GM18868 (cell line): ENCODE data around the gene TBC1D24.
A peak's percentile ranks its signal among the peaks of the same experiment; 100 is the strongest.
"Not testable (repeated sequence)": the region's sequence is repeated elsewhere in the genome, so short reads cannot be mapped to it uniquely, and the experiment has no call there.

Source experiments
- ATAC-seq: cut with Tn5 transposase; IDR thresholded peaks from one replicate; pipeline ENCODE4 v1.9.1; 2021; ENCODE audit warnings: mild to moderate bottlenecking, moderate library complexity; ENCODE audit not compliant: unreplicated experiment

The TBC1D24 gene

DNA sequence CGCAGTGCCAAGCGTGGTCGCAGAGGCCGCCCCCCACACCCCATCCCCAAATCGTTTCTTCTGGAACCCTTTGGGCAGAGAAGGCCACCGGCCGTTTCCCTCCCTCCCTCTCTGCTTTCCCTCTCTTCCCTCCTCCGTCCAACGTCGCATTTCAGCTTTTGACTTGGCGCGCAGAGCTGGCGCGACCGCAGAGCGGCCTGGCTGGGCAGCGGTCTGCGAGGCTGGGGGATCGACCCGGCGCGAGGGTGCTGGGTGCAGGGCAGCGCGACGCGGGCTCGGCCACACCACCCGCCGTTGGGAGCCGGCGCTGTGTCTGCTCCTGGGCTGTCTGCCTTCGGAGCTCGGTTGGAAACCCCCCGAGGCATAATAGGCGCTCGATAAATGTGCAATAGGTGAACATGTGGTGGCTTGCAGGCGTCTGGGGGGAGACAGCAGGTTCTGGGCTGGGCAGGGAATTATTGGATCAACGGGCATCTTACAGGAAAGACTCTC is 6.6 kb upstream of the TBC1D24 start:
- ATAC-seq = no peak

DNA sequence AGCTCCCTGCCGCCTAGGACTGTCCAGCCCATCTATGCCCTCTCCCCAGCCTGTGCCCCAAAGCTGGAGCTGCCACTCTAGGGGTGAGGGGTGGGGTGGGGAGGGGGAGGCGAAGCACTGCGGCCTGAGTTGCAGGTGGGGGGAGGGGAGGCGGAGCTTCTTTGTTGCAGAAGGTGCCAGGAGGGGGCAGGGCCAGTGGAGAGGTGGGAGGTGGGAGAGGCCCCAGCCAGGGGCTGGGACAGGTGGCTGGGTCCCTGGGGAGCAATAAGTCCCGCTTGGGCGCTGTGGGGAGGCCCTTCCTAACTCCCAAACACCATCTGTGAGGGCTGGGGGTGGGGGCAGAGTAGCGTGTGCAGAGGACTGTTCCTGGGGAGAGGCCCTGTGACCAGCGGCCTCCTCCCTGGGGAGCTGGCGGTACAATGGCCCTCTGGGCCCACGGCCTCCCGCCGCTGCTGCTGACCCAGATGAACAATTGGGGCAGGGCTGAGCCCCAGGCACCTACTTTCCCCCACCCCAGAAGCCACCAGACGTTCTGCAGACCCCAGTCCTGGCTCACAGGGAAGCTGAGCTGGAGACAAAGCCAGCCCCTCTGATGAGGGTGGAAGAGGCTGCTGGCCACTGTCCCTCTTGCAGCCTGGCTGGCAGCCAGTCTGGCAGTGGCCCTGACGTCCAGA is 6.1 kb upstream of the TBC1D24 start:
- no peak for ATAC-seq

DNA sequence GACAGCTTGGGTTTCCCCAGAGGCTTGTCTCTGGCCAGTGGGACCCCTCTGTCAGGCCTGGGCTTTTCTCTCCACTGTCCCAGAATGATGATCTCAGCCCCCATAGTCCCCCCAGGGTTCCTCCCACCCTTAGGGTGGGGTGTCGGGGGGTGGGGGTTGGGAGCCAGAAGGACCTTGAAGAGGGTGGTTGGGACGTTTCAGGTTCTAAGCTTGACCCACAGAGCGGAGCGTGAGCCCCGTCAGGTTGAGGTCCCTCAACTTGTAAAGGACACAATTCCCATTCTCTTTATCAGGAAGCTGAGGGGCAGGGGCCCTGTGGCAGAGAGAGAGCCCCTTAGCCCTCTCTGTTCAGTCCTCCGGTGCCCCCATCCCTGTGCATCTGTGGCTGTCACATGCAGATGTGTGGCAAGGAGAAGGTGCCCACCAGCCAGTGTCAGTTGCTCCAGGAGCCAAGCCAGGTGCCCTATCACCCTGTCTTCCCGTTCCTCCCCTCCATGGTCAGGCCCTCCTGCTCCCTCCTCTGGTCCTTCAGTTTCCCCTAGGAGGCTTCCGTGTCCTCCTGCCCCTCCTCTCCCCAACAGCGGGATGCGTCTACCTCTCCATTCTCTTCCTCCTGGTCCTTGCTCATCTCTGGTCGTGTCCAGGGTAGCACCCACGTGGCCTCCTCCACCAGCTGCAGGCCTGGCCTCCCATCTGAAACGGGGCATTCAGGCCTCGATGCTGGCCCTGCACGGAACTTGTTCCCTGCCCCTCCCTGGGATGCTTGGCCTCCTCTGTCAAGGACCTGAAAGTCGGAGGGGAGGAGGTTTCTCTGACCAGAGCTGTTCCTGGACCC is 5.3 kb upstream of the TBC1D24 start:
- ATAC-seq = no peak

DNA sequence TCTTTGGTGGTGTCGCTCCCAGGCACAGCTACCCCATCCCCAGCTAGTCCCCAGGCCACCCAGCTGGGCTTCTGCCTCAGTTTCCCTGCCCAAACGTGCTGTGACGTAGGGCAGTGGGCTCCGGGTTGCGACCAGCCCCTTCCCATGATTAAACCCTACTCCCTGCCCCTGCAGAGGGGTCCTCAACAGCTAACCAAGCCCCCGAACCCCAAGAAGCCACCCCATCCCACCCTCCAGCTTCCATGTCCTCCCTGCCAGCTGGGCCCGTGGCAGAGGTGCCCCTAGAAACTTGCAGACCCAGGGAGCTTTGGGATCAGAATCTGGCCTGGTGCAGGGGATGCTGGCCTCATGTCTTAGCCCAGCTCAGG is 4.7 kb upstream of the TBC1D24 start:
- no peak for ATAC-seq

DNA sequence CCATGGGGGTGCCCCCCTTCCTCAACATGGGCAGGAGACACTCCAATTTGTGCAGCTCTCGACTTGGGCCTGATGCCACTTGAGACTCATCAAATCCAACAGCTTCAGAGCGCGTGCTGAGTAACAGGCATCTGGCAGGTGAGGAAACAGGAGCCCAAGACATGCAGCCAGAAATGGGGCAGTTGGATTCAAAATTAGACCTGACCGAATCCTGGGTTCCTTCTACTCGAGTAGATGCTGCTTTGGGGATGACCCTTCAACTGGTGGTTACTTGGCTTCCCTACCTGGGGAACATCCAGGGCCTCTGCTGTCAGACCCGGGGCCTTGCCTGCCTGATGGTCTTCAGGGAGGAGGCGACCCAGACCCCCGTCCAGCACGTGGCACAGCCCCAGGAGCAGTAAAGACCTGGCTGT is 4.3 kb upstream of the TBC1D24 start:
- ATAC-seq = no peak

DNA sequence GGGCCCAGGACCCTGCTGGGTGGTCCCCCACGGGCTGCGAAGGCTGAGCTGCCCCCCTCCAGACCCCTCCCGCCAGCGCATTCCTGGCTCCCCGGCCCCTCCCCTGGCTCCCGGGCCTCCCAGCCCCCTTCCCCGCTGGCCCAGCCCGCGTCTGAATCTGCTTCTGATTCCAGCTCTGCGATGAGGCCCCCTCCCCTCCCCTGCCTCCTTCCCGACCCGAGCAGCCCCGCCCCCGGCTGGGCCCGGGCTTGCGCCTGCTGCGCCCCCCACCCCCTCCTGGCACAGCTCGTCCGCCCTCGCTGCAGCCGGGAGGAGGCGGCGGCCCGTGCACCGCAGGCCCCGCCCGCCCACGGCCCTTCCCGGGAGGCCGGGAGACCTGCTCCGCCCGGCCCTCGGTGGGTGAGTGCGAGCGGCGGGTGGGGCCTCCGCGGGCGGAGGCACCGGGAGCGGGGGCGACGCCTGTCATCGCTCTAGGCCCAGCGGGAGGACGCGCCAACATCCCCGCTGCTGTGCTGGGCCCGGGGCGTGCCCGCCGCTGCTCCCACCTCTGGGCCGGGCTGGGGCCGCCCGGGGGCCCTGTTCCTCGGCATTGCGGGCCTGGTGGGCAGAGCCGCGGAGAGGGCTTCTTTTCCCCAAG is 3.8 kb upstream of the TBC1D24 start, which contains the start of gene NTN3:
TSS of gene NTN3 (plus strand) at position 282 of the 637 bp plus-strand sequence. CDS start 405 bp downstream, outside the sequence.
- no peak for ATAC-seq

DNA sequence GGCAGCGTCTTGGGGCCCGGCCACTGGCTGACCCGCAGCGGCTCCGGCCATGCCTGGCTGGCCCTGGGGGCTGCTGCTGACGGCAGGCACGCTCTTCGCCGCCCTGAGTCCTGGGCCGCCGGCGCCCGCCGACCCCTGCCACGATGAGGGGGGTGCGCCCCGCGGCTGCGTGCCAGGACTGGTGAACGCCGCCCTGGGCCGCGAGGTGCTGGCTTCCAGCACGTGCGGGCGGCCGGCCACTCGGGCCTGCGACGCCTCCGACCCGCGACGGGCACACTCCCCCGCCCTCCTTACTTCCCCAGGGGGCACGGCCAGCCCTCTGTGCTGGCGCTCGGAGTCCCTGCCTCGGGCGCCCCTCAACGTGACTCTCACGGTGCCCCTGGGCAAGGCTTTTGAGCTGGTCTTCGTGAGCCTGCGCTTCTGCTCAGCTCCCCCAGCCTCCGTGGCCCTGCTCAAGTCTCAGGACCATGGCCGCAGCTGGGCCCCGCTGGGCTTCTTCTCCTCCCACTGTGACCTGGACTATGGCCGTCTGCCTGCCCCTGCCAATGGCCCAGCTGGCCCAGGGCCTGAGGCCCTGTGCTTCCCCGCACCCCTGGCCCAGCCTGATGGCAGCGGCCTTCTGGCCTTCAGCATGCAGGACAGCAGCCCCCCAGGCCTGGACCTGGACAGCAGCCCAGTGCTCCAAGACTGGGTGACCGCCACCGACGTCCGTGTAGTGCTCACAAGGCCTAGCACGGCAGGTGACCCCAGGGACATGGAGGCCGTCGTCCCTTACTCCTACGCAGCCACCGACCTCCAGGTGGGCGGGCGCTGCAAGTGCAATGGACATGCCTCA is 3.1 kb upstream of the TBC1D24 start:
- no peak for ATAC-seq

DNA sequence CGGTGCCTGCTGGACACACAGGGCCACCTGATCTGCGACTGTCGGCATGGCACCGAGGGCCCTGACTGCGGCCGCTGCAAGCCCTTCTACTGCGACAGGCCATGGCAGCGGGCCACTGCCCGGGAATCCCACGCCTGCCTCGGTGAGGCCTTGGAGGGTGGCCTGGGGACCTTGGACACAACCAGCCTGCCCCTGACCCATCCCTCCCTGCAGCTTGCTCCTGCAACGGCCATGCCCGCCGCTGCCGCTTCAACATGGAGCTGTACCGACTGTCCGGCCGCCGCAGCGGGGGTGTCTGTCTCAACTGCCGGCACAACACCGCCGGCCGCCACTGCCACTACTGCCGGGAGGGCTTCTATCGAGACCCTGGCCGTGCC is 2.5 kb upstream of the TBC1D24 start:
- ATAC-seq = no peak

DNA sequence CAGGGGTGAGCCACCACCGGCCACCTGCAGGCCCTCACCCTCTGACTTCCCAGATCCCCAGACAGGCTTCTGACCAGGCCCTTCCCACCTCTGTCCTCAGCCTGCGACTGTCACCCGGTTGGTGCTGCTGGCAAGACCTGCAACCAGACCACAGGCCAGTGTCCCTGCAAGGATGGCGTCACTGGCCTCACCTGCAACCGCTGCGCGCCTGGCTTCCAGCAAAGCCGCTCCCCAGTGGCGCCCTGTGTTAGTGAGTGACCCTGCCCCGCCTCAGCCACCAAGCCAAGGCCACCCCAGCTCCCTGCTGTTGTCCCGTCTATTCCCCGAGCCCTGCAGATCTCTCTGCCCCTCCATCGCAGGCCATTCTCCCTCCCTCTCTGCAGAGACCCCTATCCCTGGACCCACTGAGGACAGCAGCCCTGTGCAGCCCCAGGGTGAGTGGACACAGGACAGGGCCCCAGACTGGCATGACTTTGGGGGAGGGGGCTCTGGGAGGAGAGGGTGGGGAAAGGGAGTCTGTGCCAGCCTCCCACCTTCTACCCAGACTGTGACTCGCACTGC is 2.0 kb upstream of the TBC1D24 start:
- ATAC-seq = no peak

DNA sequence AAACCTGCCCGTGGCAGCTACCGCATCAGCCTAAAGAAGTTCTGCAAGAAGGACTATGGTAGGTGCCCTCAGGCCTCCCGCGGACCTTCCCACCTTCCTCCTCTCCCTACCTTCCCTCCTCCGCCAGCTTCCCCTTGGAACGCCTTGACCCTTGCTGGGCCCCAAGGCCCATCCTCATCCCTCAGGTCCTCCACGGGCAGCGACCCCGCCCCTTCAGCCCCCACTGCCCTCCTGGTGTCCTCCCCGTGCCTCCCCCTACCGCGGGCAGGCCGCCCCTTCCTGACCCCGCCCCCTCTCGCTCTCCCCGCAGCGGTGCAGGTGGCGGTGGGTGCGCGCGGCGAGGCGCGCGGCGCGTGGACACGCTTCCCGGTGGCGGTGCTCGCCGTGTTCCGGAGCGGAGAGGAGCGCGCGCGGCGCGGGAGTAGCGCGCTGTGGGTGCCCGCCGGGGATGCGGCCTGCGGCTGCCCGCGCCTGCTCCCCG is 1.4 kb upstream of the TBC1D24 start:
- no peak for ATAC-seq

DNA sequence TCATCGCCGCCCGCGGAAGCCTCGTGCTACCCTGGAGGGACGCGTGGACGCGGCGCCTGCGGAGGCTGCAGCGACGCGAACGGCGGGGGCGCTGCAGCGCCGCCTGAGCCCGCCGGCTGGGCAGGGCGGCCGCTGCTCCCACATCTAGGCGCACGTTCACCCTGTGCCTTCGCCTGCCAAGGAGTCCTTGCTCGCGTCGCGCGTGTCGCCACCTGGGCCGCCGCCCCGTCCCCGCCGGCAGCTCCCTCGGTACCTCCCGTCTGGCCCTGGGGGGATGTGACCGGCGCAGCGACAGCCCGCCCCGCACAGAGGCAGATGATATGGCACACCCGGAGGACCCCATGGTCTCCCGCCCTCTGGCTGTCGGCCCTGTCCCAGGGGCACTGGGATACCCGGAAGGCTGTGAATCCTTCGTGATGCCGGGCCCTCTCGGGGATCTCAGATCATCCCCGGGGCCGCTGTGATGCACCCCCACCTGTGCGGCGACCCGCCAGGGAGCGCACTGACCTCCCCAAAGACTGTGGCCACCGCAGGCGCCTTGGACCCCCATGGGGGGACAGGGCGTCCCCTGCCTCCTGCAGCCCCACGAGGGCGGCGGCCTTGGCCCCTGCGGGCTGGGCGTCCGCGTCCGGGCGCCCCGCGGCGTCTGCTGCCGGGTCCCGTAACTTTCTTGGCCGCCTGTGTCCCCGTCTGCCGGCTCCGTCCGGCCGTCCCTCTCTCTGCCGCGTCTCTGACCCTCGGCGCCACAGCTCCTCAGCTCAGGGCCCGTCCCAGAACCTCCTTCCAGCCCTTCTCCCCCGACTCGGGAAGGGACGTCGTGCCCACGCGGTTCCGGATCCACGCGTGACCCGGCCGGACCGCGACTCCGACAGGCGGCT is 689 bp upstream of the TBC1D24 start:
- ATAC-seq = peak; percentile 7

DNA sequence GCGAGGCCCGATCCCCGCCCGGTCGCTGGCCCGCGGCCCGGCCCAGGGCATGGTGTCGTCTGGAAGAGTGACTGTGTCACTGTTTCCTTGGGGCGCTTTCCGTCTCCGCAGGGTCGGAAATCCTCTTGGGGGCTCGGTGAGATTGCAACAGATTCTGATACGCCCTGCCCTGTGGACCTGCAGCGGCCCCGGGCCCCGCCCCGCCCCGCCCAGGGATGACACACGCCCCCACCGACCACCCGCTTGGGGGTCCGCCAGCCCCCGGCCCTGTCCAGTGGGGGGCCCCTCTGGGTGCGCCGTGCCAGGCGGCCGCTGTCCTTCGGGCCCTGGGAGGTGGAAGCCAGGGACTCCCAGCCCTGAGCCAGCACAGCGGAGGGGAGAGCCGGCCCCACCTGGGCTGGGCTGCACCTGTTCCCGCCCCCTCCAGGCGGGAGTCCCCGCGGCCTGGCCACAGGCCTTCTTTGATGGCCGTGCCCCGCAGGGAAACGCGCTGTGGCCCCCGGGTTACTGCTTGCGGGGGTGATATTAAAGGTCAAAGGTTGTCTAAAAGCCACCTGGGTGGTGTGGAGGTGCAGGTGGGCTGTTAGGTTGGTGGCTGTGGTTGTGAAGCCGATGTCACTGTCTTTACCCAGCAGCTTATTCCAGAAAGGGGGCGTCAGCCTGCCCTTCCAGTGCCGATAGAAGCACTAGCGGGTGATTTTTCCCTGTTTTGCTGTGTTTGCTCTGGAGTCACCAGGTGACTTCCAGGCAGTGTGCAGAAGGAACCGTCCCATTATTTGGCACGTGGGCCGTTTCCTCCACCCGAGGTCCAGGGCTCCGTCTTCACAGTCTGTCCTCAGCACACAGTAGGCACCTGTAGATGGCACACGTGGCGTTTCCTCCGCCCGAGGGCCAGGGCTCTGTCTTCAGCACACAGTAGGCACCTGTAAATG is 752 bp downstream of the TBC1D24 start:
- ATAC-seq = no peak

DNA sequence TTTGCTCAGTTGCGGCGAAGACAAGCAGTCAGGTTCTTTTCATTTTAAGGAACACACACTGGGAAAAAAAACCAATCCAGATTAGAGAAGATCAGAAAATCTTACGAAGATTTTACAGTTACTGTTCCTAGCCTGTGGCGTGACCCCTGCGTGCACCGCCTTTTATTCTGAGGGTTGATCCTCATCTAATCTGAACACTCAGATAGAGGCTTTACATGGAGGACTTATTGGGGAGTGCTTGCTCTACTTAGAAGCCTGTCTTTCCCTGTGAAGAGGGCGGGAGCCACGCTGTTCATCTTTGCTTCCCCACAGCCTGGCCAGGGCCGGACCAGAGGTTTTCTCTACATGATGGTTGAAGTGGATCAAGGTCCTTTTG is 1.4 kb downstream of the TBC1D24 start:
- no peak for ATAC-seq

DNA sequence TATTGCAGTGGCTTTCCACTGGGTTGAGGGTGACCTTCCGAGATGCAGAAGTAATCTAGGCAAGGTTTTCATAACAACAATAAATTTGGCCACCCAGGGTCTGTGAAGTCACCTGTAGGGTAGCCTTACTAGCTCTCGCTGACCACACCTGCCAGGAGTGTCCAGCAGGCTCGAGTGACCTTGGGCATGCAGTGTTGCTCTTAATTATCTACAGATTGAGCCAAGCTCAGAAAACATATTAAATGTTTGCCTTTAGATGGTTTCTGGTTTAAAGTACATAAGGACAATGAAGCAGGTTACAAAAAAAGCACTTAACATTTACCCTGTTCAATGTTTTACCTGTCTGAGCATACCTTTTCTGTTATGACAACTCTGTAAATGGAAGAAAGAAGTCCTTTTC is 1.8 kb downstream of the TBC1D24 start:
- no peak for ATAC-seq

DNA sequence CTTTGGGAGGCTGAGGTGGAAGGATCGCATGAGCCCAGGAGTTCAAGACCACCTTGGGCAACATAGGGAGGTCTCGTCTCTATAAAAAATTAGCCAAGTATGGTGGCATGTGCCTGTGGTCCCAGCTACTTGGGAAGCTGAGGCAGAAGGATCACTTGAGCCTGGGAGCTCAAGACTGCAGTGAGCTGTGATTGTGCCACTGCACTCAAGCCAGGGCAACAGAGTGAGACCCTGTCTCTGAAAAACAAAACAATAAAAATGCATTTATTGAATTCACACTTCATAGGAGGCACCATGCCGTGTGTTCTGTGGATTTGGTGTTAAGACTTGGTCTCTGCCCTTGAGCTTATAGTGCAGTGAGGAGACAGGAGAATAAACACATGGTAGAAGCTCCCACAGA is 2.4 kb downstream of the TBC1D24 start:
- no peak for ATAC-seq

DNA sequence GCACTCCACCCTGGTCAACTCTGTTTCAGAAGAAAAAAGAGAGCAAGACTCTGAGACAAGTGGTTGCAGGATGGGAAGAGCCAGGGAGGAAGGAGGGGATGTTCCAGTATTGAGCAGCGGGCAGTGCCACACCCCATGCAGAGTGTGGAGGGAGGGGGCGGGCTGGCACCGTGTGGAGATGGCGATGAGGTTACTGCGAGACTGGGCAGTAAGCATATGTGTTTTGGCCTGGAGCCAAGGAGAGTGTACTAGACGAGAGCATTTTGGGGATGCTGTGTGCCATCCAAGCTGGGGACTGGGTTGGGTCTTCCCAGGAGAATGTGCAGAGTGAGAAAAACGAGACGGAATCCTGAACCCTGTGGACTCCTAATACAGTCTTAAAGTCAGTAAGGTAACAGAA is 3.4 kb downstream of the TBC1D24 start:
- no peak for ATAC-seq

DNA sequence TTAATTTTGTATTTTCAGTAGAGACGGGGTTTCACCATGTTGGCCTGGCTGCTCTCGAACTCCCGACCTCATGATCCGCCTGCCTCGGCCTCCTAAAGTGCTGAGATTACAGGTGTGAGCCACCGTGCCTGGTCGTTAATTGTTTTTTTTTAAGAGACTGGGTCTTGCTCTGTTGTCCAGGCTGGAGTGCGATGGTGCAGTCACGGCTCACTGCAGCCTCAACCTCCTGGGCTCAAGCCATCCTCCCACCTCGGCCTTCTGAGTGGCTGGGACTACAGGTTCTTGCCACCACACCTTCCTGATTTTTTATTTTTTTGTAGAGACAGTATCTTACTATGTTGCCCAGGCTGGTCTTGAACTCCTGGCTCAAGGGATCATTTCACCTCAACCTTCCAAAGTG is 5.1 kb downstream of the TBC1D24 start:
- ATAC-seq = not testable (repeated sequence)

DNA sequence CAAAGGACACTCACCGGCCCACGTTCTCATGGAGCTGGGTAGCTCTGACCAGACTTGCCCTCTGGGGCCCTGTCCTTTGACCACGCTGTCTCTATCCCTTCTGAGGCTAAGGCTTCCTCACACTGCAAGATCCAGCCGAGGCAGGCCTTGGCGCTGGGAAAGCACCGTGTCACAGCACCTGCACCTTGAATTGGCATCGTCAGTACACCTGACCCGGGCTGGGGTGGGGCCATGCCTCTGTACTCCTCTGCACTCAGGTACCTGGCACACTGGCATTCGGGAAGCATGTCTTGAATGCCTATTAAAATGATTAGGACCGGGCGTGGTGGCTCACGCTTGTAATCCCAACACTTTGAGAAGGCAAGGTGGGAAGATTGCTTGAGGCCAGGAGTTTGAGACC is 6.0 kb downstream of the TBC1D24 start:
- ATAC-seq = no peak
